K562 (cell line): ENCODE data around the gene SMARCA4. TPM values are rescaled to one million over a fixed set of nuclear protein-coding genes. Genes with fewer than 3 reads are reported as not detected.

Experiments
- MBD2 ChIP-seq: sonication (generic); IDR thresholded peaks from 2 replicates; pipeline ENCODE4 v1.6.1; 2016; ENCODE audit warnings: low read depth, borderline replicate concordance
- MED1 ChIP-seq: sonication (generic); formaldehyde crosslinking; IDR thresholded peaks from 2 replicates; pipeline ENCODE4 v1.8.1; 2023; ENCODE audit warnings: missing genetic modification reagents, borderline replicate concordance
- RBBP5 ChIP-seq: fragments of 200-600 bp; sonication (generic); IDR thresholded peaks from 2 replicates; pipeline ENCODE4 v1.6.1; 2012; ENCODE audit warnings: borderline replicate concordance, mild to moderate bottlenecking, low read length, control low read depth, inconsistent platforms; ENCODE audit not compliant: insufficient read depth, poor library complexity, severe bottlenecking
- SIN3A ChIP-seq, 2 experiments: fragments of 150-350 bp in 1 of 2; IDR thresholded peaks; 2 replicates each; pipeline ENCODE4 v1.6.1; 2011 to 2016; ENCODE audit warnings: borderline replicate concordance in 2 of 2, low read depth in 2 of 2, low read length in 2 of 2, mild to moderate bottlenecking in 2 of 2, moderate library complexity in 2 of 2; ENCODE audit not compliant: control insufficient read depth in 1 of 2
- SIN3B ChIP-seq: fragments of 450-650 bp; IDR thresholded peaks from 2 replicates; pipeline ENCODE4 v1.6.1; 2017; ENCODE audit warnings: low read depth, mild to moderate bottlenecking, moderate library complexity
- SMARCE1 ChIP-seq: fragments of 450-650 bp; IDR thresholded peaks from 2 replicates; pipeline ENCODE4 v1.7.1; 2016; ENCODE audit warnings: mild to moderate bottlenecking
- TCF7L2 ChIP-seq: fragments of 150-350 bp; IDR thresholded peaks from 2 replicates; pipeline ENCODE4 v1.6.1; 2016; ENCODE audit warnings: low read depth, mild to moderate bottlenecking, low read length, moderate library complexity
- ZNF133 ChIP-seq: fragments of 250-450 bp; sonication (Bioruptor Pico); IDR thresholded peaks from 2 replicates; pipeline ENCODE4 v1.4.0; 2020; ENCODE audit warnings: mild to moderate bottlenecking
- polyA plus RNA-seq, 8 experiments: library from polyadenylated mRNA; depleted of rRNA in 4 of 8; stranded (reverse) in 5 of 8; unstranded in 3 of 8; fragments of >200 nt; fragmentation: Nextera tagmentation in 2 of 8; fragmentation: Illumina TruSeq in 1 of 8; extraction: Ambion mirVana in 2 of 8; extraction: Trizol in 1 of 8; gene quantifications; 2 replicates each; pipeline versions ENCODE4 v1.2.1 to v1.2.3, GENCODE V29; 2011 to 2014; ENCODE audit warnings: inconsistent platforms in 1 of 8, missing spikeins in 1 of 8
- total RNA-seq, 7 experiments: library from RNA; depleted of rRNA in 6 of 7; stranded (reverse); fragments of >200 nt in 6 of 7; fragmentation: Illumina TruSeq in 2 of 7; extraction: Trizol in 2 of 7; gene quantifications; 2 replicates each; pipeline versions ENCODE4 v1.2.1 to v1.2.3, GENCODE V29; 2011 to 2021; ENCODE audit warnings: low replicate concordance in 1 of 7
- TF ChIP-seq, protein P1 (sequence below): fragments of 250-450 bp; sonication (Bioruptor Pico); IDR thresholded peaks from 2 replicates; pipeline ENCODE4 v1.9.0; 2021; ENCODE audit warnings: mild to moderate bottlenecking, inconsistent platforms
- TF ChIP-seq, protein P2 (sequence below): fragments of 250-450 bp; sonication (Bioruptor Pico); IDR thresholded peaks from 2 replicates; pipeline ENCODE4 v1.8.0; 2021; ENCODE audit warnings: borderline replicate concordance, mild to moderate bottlenecking, moderate library complexity; ENCODE audit not compliant: poor library complexity, severe bottlenecking
- TF ChIP-seq, protein P3 (sequence below): fragments of 150-350 bp; IDR thresholded peaks from 2 replicates; pipeline ENCODE4 v1.6.1; 2014; ENCODE audit warnings: low read depth, mild to moderate bottlenecking, low read length, borderline replicate concordance
- TF ChIP-seq, protein P4 (sequence below): fragments of 200-800 bp; sonication (Bioruptor generic); IDR thresholded peaks from 2 replicates; pipeline ENCODE4 v1.6.1; 2017; ENCODE audit warnings: missing genetic modification characterization, missing compliant biosample characterization
- TF ChIP-seq, protein P5 (sequence below): sonication (generic); formaldehyde crosslinking; IDR thresholded peaks from 2 replicates; pipeline ENCODE4 v1.8.0; 2023; ENCODE audit warnings: mild to moderate bottlenecking, missing genetic modification reagents

The SMARCA4 gene
- total and polyA plus RNA-seq, 9 of the 15 experiments (the other 6 are each of a cell fraction or from before 2014, with no cell fraction given): 19.3 to 207 (median 52.1) TPM

DNA sequence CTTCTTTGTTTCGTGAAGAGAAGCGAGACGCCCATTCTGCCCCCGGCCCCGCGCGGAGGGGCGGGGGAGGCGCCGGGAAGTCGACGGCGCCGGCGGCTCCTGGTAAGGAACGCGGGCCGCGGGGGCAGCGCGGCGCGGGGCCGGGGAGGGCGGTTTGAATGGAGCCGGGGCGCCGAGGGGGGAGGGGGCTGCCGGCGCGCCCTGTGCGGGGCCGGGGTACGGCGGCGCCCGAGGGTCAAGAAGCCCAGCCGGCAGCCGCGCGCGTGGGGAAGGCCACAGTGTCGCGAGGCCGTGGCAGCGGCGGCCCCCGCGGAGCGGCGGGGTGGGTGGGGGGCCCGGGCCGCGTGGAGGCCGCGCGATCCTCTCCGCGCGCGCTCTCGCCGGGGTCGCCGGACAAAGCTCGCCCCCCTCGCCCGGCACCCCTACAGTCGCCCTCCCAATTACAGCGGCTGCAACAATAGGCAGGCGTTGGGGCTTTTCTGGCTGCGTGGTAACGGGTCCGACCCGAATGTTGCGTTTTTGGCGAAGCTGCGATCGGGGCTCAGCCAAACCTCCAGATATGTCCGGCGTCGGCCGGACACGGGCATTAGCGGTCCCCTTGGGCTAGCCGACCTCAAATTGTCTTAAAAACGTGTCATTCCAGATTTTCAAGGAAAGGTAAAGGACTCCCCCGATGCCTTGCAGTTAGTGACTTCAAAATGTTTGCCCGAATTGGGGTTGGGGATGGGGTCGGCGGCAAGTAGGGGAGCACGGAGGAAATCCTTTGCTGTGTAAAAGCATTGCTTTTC is 437 bp downstream of the SMARCA4 start (continued):
- TF ChIP-seq, protein P1, sequence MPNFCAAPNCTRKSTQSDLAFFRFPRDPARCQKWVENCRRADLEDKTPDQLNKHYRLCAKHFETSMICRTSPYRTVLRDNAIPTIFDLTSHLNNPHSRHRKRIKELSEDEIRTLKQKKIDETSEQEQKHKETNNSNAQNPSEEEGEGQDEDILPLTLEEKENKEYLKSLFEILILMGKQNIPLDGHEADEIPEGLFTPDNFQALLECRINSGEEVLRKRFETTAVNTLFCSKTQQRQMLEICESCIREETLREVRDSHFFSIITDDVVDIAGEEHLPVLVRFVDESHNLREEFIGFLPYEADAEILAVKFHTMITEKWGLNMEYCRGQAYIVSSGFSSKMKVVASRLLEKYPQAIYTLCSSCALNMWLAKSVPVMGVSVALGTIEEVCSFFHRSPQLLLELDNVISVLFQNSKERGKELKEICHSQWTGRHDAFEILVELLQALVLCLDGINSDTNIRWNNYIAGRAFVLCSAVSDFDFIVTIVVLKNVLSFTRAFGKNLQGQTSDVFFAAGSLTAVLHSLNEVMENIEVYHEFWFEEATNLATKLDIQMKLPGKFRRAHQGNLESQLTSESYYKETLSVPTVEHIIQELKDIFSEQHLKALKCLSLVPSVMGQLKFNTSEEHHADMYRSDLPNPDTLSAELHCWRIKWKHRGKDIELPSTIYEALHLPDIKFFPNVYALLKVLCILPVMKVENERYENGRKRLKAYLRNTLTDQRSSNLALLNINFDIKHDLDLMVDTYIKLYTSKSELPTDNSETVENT (CRISPR knock-in tag): peak; percentile 23; the same call in 1 of the 2 replicates
- TF ChIP-seq, protein P2, sequence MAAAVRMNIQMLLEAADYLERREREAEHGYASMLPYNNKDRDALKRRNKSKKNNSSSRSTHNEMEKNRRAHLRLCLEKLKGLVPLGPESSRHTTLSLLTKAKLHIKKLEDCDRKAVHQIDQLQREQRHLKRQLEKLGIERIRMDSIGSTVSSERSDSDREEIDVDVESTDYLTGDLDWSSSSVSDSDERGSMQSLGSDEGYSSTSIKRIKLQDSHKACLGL (CRISPR knock-in tag): no peak
- TF ChIP-seq RBBP5 (peak; percentile 86), MED1 (CRISPR knock-in tag) (no peak), TCF7L2 (no peak), MBD2 (no peak), SIN3B (0 out of 2 replicates have a peak, but pooled peaks have one; percentile 29), ZNF133 (CRISPR knock-in tag) (no peak), SIN3A (IDR thresholded peaks at IDR 0.05; ENCODE audit: borderline replicate concordance in 2 of 2, control insufficient read depth in 1 of 2, low read depth in 2 of 2, low read length in 2 of 2) (peak in 1 of 2 experiments; percentile 30; a peak in 2 of 4 replicates), SMARCE1 (peak; percentile 43; the same call in 1 of the 2 replicates)
- TF ChIP-seq, protein P3, sequence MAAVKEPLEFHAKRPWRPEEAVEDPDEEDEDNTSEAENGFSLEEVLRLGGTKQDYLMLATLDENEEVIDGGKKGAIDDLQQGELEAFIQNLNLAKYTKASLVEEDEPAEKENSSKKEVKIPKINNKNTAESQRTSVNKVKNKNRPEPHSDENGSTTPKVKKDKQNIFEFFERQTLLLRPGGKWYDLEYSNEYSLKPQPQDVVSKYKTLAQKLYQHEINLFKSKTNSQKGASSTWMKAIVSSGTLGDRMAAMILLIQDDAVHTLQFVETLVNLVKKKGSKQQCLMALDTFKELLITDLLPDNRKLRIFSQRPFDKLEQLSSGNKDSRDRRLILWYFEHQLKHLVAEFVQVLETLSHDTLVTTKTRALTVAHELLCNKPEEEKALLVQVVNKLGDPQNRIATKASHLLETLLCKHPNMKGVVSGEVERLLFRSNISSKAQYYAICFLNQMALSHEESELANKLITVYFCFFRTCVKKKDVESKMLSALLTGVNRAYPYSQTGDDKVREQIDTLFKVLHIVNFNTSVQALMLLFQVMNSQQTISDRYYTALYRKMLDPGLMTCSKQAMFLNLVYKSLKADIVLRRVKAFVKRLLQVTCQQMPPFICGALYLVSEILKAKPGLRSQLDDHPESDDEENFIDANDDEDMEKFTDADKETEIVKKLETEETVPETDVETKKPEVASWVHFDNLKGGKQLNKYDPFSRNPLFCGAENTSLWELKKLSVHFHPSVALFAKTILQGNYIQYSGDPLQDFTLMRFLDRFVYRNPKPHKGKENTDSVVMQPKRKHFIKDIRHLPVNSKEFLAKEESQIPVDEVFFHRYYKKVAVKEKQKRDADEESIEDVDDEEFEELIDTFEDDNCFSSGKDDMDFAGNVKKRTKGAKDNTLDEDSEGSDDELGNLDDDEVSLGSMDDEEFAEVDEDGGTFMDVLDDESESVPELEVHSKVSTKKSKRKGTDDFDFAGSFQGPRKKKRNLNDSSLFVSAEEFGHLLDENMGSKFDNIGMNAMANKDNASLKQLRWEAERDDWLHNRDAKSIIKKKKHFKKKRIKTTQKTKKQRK: no peak
- TF ChIP-seq, protein P4, sequence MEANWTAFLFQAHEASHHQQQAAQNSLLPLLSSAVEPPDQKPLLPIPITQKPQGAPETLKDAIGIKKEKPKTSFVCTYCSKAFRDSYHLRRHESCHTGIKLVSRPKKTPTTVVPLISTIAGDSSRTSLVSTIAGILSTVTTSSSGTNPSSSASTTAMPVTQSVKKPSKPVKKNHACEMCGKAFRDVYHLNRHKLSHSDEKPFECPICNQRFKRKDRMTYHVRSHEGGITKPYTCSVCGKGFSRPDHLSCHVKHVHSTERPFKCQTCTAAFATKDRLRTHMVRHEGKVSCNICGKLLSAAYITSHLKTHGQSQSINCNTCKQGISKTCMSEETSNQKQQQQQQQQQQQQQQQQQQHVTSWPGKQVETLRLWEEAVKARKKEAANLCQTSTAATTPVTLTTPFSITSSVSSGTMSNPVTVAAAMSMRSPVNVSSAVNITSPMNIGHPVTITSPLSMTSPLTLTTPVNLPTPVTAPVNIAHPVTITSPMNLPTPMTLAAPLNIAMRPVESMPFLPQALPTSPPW (CRISPR knock-in tag): peak; percentile 89
- TF ChIP-seq, protein P5, sequence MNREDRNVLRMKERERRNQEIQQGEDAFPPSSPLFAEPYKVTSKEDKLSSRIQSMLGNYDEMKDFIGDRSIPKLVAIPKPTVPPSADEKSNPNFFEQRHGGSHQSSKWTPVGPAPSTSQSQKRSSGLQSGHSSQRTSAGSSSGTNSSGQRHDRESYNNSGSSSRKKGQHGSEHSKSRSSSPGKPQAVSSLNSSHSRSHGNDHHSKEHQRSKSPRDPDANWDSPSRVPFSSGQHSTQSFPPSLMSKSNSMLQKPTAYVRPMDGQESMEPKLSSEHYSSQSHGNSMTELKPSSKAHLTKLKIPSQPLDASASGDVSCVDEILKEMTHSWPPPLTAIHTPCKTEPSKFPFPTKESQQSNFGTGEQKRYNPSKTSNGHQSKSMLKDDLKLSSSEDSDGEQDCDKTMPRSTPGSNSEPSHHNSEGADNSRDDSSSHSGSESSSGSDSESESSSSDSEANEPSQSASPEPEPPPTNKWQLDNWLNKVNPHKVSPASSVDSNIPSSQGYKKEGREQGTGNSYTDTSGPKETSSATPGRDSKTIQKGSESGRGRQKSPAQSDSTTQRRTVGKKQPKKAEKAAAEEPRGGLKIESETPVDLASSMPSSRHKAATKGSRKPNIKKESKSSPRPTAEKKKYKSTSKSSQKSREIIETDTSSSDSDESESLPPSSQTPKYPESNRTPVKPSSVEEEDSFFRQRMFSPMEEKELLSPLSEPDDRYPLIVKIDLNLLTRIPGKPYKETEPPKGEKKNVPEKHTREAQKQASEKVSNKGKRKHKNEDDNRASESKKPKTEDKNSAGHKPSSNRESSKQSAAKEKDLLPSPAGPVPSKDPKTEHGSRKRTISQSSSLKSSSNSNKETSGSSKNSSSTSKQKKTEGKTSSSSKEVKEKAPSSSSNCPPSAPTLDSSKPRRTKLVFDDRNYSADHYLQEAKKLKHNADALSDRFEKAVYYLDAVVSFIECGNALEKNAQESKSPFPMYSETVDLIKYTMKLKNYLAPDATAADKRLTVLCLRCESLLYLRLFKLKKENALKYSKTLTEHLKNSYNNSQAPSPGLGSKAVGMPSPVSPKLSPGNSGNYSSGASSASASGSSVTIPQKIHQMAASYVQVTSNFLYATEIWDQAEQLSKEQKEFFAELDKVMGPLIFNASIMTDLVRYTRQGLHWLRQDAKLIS (CRISPR knock-in tag): peak; percentile 10; the same call in 1 of the 2 replicates
